Suprapubic skin (tissue), 3 donors: ENCODE data around the gene PTAR1.

Experiments
- CTCF ChIP-seq, 2 donors: fragments of 200-600 bp in 1 of 2; fragments of 450-650 bp in 1 of 2; sonication (generic) in 1 of 2; IDR thresholded peaks; one replicate each; pipeline ENCODE4 v1.5.1; 2016 to 2019; ENCODE audit warnings: antibody characterized with exemption in 2 of 2, mild to moderate bottlenecking in 1 of 2, moderate library complexity in 1 of 2
- EP300 ChIP-seq: sonication (generic); formaldehyde crosslinking; IDR thresholded peaks from one replicate; pipeline ENCODE4 v1.6.1; 2017; ENCODE audit warnings: antibody characterized with exemption

- TF ChIP-seq CTCF (IDR thresholded peaks at IDR 0.05) (no peak), EP300 (no peak)
These were observed 790 bp downstream of the PTAR1 start for GRCh38 chr9:69759021-69759420.
